Kidney tubule cell (primary cell): ENCODE results near the gene VAC14.

ENCODE experiments used
- DNase-seq: peaks from one replicate; pipeline ENCODE4 v3.0.0-alpha.2; 2018; ENCODE audit warnings: low spot score

VAC14 gene

DNA sequence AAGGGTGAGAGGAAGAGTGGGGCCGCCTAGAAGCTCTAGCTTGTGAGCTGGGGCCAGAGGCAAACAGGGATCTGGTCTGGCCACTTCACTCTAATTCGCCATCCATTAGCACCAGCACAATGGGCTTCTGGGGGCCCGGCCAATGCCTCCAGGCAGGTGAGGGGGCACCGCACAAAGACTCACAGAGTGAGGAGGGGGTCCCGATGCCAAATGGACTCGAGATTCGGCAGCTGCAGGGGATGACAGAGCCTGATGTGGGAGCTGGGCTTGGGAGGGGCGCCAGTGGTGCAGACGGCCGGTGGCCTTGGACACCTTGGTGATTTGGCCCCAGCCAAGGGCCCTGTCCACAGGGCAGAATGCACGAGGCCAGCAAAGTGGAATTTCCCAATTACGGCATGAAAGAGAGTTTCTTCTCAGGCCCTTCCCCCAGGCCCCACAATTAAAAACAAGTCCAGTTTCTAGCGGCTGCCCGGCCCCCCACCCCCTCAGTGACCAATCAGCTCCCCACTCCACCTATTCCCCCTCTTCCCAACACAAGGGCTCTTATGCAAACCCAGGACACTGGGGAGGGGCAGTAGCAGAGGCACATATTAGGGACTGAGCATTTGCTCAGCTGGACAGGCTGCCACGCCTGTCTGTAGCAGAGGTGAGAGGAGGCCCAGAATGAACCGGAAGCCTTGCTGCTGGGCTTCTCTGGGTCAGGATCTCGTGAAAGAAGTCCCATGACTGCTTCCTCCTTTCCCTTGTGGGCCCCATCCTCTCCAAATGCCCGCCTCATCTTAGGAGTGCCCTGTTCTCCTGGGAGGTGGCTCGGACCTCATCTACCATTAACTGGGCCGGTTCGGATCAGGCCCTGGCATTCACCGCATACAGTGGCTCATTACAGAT is 75.7 kb downstream of the VAC14 start:
- DNase-seq: no peak

DNA sequence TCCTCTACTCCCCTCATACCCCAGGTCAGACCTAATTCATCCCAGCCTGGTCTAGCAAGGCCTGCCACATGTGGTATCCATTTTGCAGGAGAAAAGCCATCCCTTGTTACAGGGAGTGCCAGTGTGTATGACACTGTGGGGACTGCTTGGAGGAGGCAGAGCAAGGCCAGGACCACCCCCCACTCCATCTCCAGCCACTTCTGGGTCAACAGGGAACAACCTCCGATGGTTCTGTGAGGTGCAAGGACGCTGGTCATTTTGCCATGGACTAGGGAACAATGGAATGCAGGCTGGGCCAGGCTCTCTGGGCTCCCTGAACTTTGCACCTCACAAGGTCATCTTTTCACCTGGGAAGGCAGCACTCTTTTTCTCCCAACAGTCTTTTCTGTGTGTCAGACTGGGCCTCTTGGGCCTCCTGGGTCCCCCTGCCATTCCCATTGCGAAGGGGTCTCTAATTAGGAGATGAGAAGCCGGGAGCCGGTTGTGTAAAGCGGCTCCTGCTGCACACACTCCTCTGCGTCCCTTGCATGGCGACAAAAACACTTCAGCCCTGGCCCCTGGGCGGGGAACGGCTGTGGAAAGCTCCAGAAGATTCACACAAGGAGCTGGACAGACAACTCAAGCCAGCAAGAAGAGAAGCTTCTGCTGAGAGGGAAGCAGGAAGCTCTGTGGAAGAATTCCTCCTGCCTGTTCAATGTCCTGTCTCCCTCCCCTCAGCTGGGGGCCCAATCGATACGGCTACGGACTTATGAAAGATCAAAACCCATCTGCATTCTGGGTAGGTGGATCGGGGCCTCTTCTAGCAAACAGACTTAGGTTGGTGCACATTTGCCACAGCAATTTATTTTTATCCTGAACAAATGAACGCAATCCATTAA is 76.6 kb downstream of the VAC14 start:
- no peak for DNase-seq

DNA sequence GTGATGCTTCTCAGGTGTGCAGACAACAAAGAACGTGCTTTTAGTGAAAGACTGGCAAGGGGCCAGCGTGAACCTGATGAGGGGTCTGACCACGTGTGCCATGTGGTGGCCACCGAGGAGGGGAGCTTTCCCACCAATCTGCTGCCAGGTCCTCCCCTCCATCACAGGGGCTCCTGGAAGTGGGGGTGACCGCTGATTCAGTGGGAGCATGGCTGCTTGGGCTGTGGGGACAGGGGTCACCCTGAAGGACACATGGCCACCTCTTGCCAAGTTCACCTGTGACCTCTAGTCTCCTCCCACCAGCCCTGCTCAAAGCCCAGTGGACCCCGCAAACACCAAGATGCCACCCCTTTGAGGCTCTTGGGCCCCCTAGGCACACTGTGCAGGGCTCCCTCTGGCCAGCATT is 77.2 kb downstream of the VAC14 start:
- no peak for DNase-seq

DNA sequence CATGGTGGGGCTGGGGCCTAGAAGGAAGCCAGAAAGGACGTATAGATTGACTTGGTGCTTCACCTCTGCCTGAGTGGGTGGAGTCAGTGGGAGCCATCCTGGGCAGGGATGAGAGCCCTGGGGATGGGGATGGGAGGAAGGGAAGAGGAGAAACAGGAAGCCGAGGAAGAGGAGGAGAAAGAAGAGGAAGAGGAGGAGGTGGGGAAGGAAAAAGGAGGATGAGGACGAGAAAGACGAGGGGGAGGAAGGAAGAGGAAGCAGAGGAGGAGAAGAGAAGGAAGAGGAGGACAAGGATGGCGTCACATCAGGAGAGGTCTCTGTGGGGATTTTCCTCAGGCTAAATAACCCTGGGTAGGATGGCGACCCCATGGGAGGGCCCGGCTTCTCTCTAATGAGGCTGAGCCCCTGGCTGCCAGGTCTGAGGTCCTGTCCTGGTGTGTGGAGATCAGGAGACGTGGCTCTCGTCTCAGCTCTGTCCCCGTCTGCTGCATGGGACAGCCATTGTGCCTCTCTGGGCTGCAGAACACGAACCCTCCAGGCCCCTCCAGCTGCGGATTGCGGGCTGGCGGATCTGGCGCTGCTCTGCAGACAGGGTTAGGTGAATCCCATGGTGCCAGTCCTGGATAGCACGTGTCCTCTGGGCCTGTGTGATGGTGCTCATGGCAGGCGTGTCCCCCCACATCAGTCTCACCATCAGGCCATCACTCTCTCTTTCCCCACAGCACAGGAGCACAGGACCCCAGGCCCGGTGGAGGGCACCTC is 79.6 kb downstream of the VAC14 start:
- no peak for DNase-seq

DNA sequence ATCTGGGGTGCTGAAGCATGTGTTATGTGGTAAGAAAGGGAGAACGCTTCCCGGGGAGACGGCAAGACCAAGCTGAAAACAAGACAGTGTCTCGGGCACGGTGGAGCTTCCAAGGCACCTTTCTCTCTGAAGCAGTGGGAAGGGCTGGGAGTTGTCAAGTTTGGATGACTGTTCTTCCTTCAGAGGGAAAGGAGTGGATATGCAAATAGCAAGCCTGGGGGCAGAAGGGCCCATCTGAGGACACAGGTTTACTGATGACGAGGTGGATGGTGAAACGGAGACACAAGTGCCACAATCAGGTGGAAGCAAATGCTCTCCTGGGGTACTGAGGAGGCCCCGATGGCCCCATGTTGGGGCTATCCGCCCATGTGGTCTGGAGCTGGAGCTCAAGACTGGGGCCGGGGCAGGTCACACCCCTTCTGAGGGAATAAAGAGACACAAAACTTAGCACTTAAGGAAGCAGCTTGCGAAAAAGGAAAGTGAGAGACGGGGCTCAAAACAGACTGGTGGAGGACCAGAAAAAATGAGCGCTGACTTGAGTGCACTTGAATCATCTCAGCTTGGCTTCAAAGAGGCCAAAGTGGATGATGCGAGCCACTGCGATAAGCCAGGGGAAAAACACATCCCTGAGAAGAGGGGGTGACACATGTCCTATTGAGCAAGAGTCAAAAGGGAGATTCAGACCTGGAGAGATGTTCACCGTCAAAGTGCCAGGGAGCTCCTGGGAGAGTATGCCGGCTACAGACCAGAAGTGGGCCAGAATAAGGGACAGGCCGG is 80.3 kb downstream of the VAC14 start:
- DNase-seq: no peak

DNA sequence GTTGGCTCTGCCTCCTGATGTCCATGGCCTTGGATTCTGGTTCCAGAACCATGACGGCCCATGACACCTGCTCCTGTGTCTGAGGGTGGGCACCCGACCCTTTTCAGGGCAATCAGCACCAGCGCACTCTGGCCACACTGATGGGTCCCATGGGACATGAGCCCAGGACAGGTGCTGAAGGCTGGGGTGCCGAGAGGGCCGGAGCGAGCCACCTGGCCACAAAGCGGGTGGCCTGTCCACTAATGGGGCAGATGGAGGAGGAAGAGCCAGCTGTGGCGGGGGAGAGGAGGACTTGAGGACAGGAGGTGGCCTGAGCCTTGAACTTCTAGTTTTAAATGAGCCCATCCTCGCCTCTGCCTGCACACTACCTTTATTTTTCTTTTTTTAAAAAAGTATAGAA is 83.9 kb downstream of the VAC14 start:
- DNase-seq: no peak

DNA sequence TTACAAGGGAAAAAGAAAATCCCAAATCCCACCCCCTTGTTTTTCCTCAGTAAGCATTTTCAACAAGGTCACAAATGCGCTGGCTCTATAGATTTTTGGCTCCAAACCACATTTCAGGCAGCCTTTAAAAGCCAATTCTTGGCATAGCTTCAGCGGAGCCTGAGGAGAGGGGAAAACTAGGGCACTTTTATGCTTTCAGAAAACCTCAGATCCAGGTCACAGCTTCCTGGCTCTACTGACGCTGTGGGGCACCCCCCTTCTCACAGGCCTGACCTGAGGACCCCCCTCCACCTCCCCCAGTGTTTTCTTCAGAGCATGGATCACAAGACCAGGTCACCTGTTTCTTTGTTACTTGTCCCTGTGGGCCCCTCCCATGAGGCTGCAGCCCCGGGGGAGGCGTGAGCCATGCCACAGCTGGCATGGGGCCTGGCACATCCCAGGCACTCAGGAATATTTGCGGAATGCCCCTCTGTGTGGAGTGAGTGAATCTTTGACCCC is 85.0 kb downstream of the VAC14 start:
- peak; percentile 73 for DNase-seq

DNA sequence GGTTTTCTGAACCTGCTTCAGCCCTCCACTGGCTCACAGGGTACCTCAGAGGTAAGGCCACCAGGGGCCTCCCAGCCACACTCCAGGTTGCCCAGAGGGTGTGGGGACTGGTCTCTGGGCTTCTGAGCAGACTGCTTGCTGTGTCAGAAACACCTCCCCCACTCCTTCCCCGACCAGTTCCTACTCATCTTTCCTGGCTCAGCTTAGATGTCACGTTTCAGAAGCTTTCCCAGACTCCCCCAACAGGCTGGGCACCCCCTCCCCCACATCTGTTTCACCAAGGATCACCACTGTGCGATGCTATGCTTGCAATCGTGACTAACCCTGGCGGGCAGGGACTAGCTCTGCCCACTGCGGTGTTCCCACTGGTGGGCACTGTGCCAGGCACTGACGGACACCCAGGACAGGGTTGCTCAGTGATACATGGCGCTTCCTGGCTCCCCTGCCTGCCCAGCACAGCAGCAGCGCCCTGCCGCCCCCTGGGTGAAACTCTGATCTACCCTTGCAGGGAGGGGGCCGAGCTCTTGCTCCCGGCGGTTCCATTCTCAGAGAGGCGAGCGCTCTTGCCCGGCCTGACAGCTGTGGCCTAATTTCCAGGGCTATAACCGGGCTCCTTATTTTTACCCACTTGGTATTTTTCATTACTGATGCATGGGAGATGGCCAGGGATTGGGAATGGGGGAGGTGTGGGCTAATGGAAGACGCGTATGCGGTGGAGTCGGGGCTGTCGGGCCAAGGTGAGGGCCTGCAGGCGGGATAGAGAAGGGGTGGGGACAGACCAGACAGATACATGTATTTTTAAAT is 85.7 kb downstream of the VAC14 start:
- DNase-seq: peak; percentile 100

DNA sequence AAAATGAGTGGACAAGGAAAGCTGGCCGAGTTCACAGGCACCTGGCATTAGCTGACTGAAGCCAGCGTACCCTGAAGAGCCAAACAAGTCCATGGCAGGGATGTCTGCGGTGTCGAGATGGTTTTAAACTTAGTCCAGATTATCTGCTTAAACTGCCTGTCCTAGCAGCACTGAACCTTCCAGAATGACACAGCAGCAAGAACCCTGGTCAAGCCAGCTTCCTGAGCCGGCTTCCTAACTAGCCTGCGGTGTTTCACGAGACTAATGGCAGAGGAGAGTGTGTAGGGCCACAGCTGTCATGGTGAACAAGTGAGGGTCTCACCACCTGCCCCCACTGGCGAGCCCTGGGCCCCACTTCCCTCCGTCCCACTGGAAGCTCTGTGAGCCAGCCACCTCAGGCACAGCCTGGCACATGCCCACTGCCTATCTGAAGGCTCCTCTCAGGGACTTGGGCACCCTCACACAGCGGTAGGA is 86.3 kb downstream of the VAC14 start:
- DNase-seq: peak; percentile 31

DNA sequence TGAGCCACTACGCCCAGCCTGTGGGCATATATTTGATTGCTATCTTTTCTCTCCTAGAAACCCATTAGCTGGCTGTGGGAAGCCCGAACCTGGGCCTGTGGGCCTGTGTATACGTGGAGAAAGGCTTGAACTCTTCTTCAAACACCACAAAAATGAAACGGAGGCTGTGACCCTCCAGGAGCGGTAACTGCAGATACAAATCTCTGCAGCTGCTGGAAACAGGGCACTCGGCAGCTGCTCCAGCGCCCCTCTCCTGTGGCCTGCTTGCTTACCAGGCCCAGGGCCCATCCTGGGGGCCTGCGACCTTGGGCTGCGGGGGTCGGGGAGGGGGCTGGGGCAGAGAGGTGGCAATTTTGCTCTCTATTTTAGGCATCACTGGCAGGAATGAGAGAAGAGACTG is 87.1 kb downstream of the VAC14 start:
- DNase-seq: no peak

DNA sequence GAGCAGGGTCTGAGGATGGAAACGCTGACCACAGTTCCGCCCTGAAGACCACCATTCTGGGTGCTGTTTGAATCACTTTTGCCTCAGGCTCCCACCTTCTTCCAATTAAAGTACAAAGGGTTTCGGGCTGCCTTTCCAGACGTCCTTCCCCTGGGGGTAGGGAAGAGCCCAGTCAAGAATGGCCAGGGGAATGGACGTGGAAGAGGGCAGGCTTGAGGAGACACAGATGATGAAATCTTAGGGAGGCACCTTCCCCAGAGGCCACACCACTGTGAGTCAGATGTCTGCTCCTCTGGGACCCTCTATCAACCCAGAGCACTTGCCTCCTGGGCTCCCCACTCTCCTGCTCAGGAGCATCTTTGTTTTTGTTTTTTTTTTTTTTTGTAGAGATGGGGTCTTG is 87.6 kb downstream of the VAC14 start:
- no peak for DNase-seq

DNA sequence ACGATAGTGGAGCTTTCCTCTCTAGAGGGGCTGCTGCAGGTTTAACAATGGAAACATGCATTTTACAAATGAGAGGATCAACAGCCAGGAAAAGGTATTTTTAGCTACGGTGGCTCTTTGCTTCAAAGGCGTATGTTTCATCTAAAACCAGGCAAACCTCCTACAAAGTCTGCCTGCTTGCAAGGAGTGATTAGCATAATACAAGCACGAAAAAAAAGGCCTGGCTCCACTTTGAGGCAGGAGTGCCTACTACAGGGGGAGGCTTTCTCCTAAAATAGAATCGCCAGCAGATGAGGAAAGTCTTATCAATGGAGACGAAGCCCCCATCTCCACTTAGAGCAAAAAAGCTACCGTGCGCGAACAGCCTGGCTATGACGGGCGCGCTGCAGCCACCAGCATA is 88.0 kb downstream of the VAC14 start:
- DNase-seq: no peak

DNA sequence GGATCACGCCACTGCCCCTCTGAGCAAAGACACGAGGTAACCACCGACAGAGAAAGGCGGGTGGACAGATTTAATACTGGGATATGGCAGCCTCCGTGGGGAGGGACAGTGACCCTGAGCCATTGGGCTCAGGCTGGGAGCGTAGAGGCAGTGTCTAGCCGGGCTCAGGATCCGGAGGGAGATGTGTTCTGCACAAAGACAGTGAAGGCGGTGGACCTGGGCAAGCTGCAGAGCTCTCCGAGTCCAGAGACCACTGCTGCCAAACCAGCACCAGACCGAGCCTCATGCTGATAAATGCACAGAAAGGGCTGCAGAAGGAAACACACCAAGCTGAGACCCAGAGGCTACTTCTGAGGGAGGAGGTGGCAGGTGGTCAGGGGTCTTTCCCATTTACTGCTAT is 88.6 kb downstream of the VAC14 start:
- no peak for DNase-seq

DNA sequence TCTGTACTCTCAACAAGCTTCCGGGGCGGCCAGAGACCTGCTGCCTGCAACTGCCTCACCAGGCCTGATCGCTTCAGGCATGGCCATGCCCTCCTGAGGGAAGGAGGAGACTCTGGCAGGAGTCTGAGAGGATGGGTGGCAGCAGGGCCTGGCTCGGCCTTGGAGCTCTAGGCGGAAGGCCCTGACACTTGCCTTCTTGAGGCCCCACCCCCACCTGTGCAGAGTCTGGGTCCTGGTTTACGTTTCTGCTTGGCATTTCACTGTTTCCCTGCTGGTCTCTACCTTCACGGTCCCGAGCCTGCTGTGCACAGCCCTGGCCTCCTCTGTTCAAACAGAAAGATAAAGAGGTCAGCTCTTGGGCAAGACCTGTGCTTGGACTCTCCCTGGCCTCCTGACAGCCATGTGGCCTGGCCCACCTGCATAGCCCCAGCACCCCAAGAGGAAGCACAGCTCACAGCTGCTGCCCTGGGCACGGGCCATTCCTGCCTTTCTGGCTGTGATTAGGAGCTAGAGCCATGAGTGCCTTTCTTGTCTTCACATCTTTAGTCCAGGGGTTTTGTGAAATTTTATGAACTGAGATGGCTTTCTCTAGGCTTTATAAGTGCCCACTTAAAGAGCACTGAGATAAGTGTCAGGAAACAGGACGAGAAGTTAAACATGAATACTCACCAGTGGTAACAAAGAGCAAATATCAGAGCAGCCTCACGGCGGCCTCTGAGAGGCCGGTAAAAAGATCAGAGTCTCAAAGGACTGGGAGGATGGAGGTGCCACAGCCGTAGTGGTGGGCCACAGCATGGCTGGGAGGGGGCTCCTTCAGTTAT is 89.5 kb downstream of the VAC14 start:
- no peak for DNase-seq

DNA sequence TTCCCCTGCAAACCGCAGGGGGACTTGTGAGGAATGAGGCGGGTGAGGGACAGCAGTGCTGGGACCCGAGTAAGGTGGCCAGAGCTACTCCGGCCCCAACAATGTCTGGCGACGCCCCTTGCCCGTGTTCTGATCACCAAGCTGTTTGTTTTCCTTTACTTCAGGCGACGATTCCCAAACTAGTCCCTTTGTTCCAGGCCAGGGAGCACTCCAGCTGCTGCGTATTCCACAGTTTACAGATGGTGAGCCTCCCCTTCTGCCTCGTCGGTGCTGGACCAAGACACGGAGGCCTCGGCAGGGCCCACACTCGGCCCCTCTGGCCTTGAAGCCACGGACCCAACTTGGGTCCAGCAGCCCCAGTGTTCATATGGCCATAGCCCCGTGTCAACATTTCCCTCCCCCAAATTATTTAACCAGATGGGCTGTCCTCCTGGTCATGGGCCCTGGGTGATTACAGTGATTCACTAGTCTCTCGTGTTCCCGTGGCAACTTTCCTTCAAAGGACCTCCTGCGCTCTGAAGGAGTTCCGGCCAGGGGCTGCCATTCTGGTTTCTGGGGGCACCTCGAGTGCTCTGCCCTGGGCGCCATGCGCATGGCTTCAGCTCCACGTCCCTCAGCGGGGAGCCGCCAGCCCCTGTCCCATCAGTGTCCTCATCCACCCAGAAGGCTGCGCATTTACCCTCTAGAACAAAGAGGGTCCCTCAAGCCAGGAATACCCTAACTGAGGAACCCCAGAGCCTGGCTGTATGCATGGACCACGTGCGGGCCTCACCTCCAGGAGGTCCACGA is 90.3 kb downstream of the VAC14 start:
- no peak for DNase-seq

DNA sequence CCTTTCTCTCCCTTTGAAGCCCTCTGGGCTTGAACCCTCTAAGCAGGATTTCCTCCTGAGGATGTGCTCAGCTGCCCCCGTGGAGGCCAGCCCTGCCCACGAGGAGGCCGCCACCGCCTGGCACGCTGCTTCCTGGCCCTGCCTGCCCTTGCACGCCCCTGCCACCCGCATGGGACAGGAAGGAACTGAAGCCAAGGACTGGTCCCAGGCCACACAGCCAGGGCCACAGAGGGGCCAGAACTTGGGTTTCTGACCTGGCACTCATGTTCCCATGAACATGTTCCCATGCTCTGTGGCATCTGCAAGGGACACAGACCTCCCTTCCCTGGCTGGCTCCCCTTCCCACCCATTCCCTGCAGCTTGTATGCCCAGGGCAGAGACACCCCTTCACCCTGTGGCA is 91.0 kb downstream of the VAC14 start:
- no peak for DNase-seq

DNA sequence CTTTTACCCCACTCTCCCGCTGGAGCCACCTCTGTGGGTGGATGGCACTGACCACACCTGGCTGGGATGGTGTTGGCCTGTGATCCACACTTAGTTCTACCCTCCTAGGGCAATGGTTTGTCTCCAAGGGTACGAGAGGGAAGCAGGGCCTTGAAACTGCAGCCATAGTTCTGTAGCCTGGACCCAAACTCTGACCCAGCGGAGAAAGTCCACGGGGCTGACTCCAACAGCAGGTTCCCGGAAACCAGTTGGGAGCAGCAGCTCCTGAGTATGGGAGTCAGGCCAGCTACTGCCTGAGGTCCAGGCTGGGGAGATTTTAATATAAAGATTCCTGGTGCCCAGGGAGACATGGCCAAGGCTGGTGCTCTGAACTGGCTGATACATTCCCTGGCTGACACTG is 91.5 kb downstream of the VAC14 start:
- DNase-seq: no peak

DNA sequence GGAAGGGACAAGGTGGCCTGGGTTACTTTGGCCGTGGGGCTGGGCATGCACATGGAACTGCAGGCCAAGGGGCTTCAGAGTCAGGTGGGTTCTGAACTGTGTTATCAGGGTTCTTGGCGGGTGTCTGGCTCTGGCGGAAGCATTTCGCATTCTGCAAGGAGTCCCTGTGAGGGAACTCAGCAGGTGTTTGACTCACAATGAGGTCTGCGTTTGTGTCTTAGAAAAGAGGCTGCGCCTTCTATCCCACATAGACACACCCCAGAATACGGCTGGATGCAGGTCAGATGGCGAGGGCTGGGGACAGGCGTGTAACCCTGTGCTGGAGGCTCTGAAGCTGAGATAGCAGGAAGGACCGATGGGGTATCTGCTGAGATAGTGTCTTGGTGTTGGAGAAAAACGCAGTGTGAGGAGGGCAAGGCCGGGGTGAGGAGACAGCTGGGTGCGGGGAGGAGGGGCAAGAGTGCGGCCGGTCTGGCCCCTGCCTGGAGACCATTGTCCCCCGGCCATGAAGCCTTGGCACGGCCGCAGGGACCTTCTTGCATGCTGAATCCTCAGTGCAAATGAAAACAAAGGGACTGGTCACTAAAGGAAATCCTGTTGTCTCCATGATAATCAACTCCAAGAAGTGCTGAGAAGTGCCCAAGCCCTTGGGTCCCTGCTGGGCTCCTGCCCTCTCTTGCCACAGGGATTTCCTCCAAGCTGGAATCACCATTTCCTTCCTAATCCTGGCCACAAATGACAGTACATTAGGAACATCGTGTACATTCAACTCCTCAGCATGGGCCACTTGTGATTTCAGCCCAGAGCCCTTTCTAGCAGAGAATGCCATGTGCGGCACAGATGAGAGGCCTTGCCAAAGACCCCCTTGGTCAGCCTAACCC is 92.4 kb downstream of the VAC14 start:
- DNase-seq: no peak
